Adrenal gland (tissue), 19 donors: ENCODE measurements around the gene RAP1GAP2. TPM values are rescaled to one million over a fixed set of nuclear protein-coding genes. Genes with fewer than 3 reads are reported as not detected.

Experiments
- DNase-seq, 7 donors: peaks; one replicate each; pipeline ENCODE4 v3.0.0-alpha.2; 2019 to 2020
- H3K27ac ChIP-seq, 5 donors: fragments of 200-600 bp; sonication (generic) in 4 of 5; 1 replicate in 3 of 5; 2 replicates in 2 of 5; pipeline versions ENCODE4 v1.5.1 to v1.8.0; 2016 to 2020; ENCODE audit warnings: mild to moderate bottlenecking in 1 of 5
- H3K27me3 ChIP-seq: fragments of 200-600 bp; 2 replicates; pipeline ENCODE4 v1.8.0; 2021
- H3K36me3 ChIP-seq, 2 donors: fragments of 200-600 bp; replicated peaks in 1 of 2; 1 replicate in 1 of 2; 2 replicates in 1 of 2; pipeline versions ENCODE4 v1.5.1 to v1.8.0; 2018 to 2022
- H3K4me1 ChIP-seq, 2 donors: fragments of 200-600 bp; replicated peaks in 1 of 2; 1 replicate in 1 of 2; 2 replicates in 1 of 2; pipeline versions ENCODE4 v1.5.1 to v1.8.0; 2018 to 2021
- H3K4me3 ChIP-seq, 4 donors: fragments of 200-600 bp; sonication (generic) in 3 of 4; one replicate each; pipeline ENCODE4 v1.5.1; 2016 to 2018
- H3K9me3 ChIP-seq, 3 donors: fragments of 200-600 bp; sonication (generic) in 1 of 3; replicated peaks in 1 of 3; 1 replicate in 2 of 3; 2 replicates in 1 of 3; pipeline versions ENCODE4 v1.5.1 to v1.8.0; 2016 to 2021
- POLR2A ChIP-seq, 2 donors: fragments of 450-650 bp; IDR thresholded peaks; one replicate each; pipeline ENCODE4 v1.6.1; 2017; ENCODE audit warnings: antibody characterized with exemption in 2 of 2, mild to moderate bottlenecking in 2 of 2, moderate library complexity in 1 of 2
- WGBS, 4 donors: extraction: QIAGEN DNeasy Blood & Tissue Kit in 2 of 4; methylation state at CpG; one replicate each; pipeline versions ENCODE4 v1.1.5 to v1.1.7; 2013 to 2017; 5-methylcytosine and 5-hydroxymethylcytosine counted together
- intact Hi-C, 2 donors: fragments of 100-400 bp; cut with DNase I; formaldehyde crosslinking; loops; one replicate each; pipeline versions ENCODE4 v1.14.1 to v1.15.0; 2022 to 2023
- long read RNA-seq, 10 donors: library from polyadenylated mRNA in 3 of 10; unstranded in 2 of 10; stranded (forward) in 1 of 10; transcript quantifications; one replicate each; pipeline ENCODE4 v2.0.0 and lab custom pipeline, GENCODE V29; 2021 to 2026
- polyA plus RNA-seq, 3 donors: library from polyadenylated mRNA; stranded (reverse); fragments of 200-250 nt in 2 of 3; fragments of 350-450 nt in 1 of 3; fragmentation: Illumina TruSeq in 1 of 3; extraction: RNeasy Lipid Tissue Mini Kit (QIAGEN cat#74804) in 1 of 3; gene quantifications; one replicate each; pipeline ENCODE4 v1.2.3, GENCODE V29; 2013 to 2014
- total RNA-seq, 9 donors: library from RNA; depleted of rRNA in 4 of 9; stranded (reverse); fragments of >200 nt in 4 of 9; fragments of 120-200 nt in 1 of 9; fragmentation: NEBNext Ultra II Directional in 1 of 9; extraction: Animal tissue kit (Norgen Biotek cat#: 25700) in 1 of 9; gene quantifications; one replicate each; pipeline versions ENCODE4 v1.1.0 to v1.2.4, GENCODE V29; 2013 to 2023
- TF ChIP-seq, protein P1 (sequence below), 6 experiments: fragments of 450-650 bp in 4 of 6; fragments of 200-600 bp in 2 of 6; sonication (generic) in 1 of 6; IDR thresholded peaks; 1 replicate in 5 of 6; 2 replicates in 1 of 6; pipeline versions ENCODE4 v1.5.1 to v1.8.0; 2016 to 2021; ENCODE audit warnings: antibody characterized with exemption in 6 of 6, mild to moderate bottlenecking in 2 of 6, moderate library complexity in 1 of 6
- donor health status: healthy with polysubstance abuse.
- donor health status: Bipolar disorder and iron deficiency.
- donor health status: DM: yes; HTN: yes; CAD: no.
- donor health status: DM: no; HTN: no; CAD: no.
- donor health status: DM: no; HTN: no; CAD: no.
- donor health status: DM: yes; HTN: yes; CAD: no.

RAP1GAP2 gene
- total RNA-seq (10 to 100 TPM in 1 of 9 donors, 1 to 10 TPM in 8; 4.2 to 20.4 (median 6.6) TPM), polyA plus RNA-seq (10 to 100 TPM in 2 of 3 donors, 1 to 10 TPM in 1; 5.4 to 15.5 (median 15.1) TPM)
- long read RNA-seq, donor 1, full-length matches to known transcripts, result 4 of 4 reads
- long read RNA-seq, donor 1, partial matches to known transcripts, result 0 of 4 reads
- long read RNA-seq, donor 1, other reads (novel, unspliced or antisense), result 0 of 4 reads
- long read RNA-seq, donor 2, full-length matches to known transcripts, result 4 of 4 reads
- long read RNA-seq, donor 2, partial matches to known transcripts, result 0 of 4 reads
- long read RNA-seq, donor 2, other reads (novel, unspliced or antisense), result 0 of 4 reads
- long read RNA-seq, donor 3, full-length matches to known transcripts, result 6 of 6 reads
- long read RNA-seq, donor 3, partial matches to known transcripts, result 0 of 6 reads
- long read RNA-seq, donor 3, other reads (novel, unspliced or antisense), result 0 of 6 reads
- long read RNA-seq, donor 4, result 0 reads
- long read RNA-seq, donor 5, partial matches to known transcripts, result 1 of 2 reads
- long read RNA-seq, donor 5, other reads (novel, unspliced or antisense), result 1 of 2 reads
- long read RNA-seq, donor 6, full-length matches to known transcripts, result 3 of 5 reads
- long read RNA-seq, donor 6, partial matches to known transcripts, result 0 of 5 reads
- long read RNA-seq, donor 6, other reads (novel, unspliced or antisense), result 2 of 5 reads
- long read RNA-seq, donor 7, full-length matches to known transcripts, result 4 of 4 reads
- long read RNA-seq, donor 7, partial matches to known transcripts, result 0 of 4 reads
- long read RNA-seq, donor 7, other reads (novel, unspliced or antisense), result 0 of 4 reads
- long read RNA-seq, donor 8, full-length matches to known transcripts, result 6 of 6 reads
- long read RNA-seq, donor 8, partial matches to known transcripts, result 0 of 6 reads
- long read RNA-seq, donor 8, other reads (novel, unspliced or antisense), result 0 of 6 reads
- long read RNA-seq, donor 9, full-length matches to known transcripts, result 2 of 2 reads
- long read RNA-seq, donor 9, partial matches to known transcripts, result 0 of 2 reads
- long read RNA-seq, donor 9, other reads (novel, unspliced or antisense), result 0 of 2 reads
- long read RNA-seq, donor 10, full-length matches to known transcripts, result 6 of 6 reads
- long read RNA-seq, donor 10, partial matches to known transcripts, result 0 of 6 reads
- long read RNA-seq, donor 10, other reads (novel, unspliced or antisense), result 0 of 6 reads

DNA sequence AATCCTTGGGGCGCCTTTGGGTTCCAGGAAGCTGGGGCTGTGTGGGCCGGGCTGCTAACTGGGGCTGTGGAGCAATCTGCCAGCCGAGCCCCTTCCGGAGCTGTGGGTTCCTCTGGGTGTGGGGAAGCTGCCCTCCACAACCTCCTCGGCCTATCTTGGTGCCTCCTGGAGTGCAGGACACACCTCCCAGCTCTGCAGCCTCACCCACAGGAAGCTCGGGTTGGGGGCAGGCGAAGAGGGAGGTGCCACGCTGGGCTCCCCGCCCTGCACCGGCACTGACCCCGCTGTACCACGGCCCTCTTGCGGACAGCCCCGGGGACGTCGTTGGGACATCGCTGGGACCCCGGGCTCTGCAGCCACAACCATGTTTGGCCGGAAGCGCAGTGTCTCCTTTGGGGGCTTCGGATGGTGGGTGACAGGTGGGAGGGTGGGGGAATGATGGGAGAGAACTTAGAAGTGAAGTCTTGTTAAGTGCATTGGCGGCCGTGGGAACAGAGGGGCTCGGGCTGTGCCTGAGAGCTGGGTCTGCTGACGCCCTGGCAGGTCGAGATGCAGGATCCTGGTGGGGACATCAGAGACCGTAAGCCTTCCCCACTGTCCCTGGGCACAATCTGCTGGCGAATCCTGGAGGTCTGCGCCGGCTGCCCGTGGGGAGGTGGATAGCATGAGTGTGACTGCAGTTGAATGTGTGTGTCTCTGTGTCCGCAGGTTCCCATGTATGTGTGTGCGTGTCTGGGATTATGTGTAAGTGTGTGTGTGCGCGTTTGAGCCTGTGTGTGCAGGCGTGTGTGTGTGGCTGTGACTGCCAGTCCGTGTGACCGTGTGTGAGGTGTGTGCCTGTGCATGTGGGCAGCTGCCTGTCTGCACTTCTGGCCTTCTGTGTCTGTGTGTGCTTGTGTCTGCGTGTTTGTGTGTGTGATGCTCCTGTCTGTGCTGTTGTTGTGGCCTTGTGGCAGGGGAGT lies at the start of gene RAP1GAP2:
TSS of gene RAP1GAP2 (plus strand) at position 275 of the 962 bp plus-strand sequence. CDS start at position 365, 90 bp downstream.
- 62 to 75% (median 68%) methylated on average over 24 to 39 of the region's 39 CpGs for WGBS, 4 donors

DNA sequence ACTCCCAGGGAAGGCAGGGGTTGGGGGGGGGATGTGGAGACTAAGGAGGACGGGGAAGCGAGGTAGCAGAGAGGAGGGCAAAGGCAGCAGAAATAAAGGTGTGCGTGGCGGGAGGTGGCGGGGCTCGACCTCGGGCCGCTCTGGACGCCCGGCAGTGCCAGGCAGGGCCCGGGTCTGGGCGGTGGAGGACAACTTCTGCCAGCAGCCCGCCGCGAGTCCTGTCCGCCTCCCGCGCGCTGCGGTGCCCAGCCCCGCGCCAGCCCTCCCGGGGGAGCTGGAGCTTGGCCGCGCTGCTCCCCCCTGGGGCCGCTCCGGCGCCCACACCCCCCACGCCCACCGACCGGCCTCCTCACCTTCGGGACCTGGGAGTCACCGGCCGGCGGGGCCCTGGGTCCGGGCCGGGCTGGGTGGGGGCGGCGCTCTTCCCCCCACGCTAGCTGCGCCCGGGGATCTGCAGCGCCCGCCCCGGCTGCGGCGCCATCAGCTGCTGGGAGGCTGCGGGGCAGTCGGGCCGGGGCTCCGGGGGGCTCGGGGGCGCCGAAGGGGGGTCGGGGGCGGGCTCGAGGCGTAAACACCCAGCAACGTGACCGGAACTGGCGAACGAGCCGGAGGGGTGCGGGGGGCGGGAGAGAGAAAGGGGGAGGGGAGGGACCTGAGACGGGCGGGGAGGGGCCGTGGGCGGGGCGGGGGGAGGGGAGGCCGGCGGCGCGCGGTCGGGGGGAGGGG lies 47.0 kb upstream of the RAP1GAP2 start, which contains the start of gene CCDC92B:
TSS of gene CCDC92B (minus strand) at position 595 of the 726 bp plus-strand sequence. CDS start 14,507 bp downstream, outside the sequence.
- Histone ChIP-seq H3K4me3 (peak within 1 kb of the TSS in 1 of 4 donors; percentile 41), H3K27me3 (peaks cover 25% of the 10 kb centered on the region), H3K36me3 (no peaks in the 10 kb centered on the region), H3K9me3 (no peaks in the 10 kb centered on the region), H3K4me1 (peaks cover 0 to 9% of the 10 kb centered on the region in 2 donors), H3K27ac (peak within 1 kb of the TSS in 1 of 5 donors; percentile 47)
- no peak for DNase-seq
- intact Hi-C loops, result no loop called here
- TF ChIP-seq POLR2A (IDR thresholded peaks at IDR 0.05), result no peak
- TF ChIP-seq, protein P1, sequence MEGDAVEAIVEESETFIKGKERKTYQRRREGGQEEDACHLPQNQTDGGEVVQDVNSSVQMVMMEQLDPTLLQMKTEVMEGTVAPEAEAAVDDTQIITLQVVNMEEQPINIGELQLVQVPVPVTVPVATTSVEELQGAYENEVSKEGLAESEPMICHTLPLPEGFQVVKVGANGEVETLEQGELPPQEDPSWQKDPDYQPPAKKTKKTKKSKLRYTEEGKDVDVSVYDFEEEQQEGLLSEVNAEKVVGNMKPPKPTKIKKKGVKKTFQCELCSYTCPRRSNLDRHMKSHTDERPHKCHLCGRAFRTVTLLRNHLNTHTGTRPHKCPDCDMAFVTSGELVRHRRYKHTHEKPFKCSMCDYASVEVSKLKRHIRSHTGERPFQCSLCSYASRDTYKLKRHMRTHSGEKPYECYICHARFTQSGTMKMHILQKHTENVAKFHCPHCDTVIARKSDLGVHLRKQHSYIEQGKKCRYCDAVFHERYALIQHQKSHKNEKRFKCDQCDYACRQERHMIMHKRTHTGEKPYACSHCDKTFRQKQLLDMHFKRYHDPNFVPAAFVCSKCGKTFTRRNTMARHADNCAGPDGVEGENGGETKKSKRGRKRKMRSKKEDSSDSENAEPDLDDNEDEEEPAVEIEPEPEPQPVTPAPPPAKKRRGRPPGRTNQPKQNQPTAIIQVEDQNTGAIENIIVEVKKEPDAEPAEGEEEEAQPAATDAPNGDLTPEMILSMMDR (IDR thresholded peaks at IDR 0.05), result no peak
- WGBS, 4 donors, result 3 to 12% (median 6%) methylated on average over 15 to 70 of the region's 76 CpGs

More for the DNA sequence above, at the start of gene RAP1GAP2:
- Histone ChIP-seq H3K36me3 (no peaks in the 10 kb centered on the region), H3K27me3 (no peaks in the 10 kb centered on the region), H3K27ac (no peak within 1 kb of the TSS), H3K4me3 (peak within 1 kb of the TSS in 1 of 4 donors; percentile 26), H3K4me1 (peaks cover 8% of the 10 kb centered on the region in 2 donors), H3K9me3 (no peaks in the 10 kb centered on the region)
- intact Hi-C loops, result no loop called here
- peak in 5 of 7 donors; percentile 37 to 62 (median 53) for DNase-seq
- no peak for TF ChIP-seq POLR2A (IDR thresholded peaks at IDR 0.05)
- TF ChIP-seq, protein P1 (IDR thresholded peaks at IDR 0.05), result no peak

DNA sequence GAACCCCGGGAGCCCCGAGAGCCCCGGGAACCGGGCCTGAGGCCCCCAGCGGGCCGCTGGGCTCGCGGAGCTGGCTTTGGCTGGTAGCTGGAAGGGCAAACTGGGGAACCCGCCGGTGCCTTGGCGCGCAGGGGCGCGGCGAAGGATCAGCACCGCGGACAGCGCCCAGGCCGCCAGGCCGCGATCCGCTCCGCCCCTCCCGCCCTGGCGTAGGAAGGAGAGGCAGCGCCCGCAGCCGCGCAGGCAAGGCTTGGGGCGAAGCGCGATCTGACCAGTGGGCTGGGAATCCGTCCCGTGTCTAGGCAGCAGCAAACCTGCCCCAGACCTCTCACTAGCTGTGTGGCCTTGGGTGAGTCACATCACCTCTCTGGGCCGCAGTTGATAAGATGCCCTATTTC lies 46.5 kb upstream of the RAP1GAP2 start:
- Histone ChIP-seq H3K27me3 (peaks cover 22% of the 10 kb centered on the region), H3K36me3 (no peaks in the 10 kb centered on the region), H3K27ac (peak overlapping the region in 1 of 5 donors; percentile 47), H3K4me3 (peak overlapping the region in 1 of 4 donors; percentile 41), H3K4me1 (peaks cover 0 to 9% of the 10 kb centered on the region in 2 donors), H3K9me3 (no peaks in the 10 kb centered on the region)
- peak; percentile 61 to 78 (median 74) for DNase-seq
- intact Hi-C loops, result no loop called here
- TF ChIP-seq POLR2A (IDR thresholded peaks at IDR 0.05), result no peak
- TF ChIP-seq, protein P1 (IDR thresholded peaks at IDR 0.05), result no peak
- WGBS, 4 donors, result 0 to 4% (median 2%) methylated on average over 3 to 35 of the region's 35 CpGs
